GM12878 (cell line): Measurements from ENCODE around the gene FKBP1B. TPM values are rescaled to one million over a fixed set of nuclear protein-coding genes. Genes with fewer than 3 reads are reported as not detected.

Source experiments
- ATAC-seq: fragments of 200-7000 bp; cut with Tn5 transposase; 3 replicates; pipeline ENCODE4 v1.9.1; 2020; ENCODE audit warnings: mild to moderate bottlenecking, moderate library complexity
- BruUV-seq: library from RNA; stranded (reverse); fragments of 400-500 nt; replicated peaks from 2 replicates; lab custom pipeline; 2021; lab: Mats Ljungman, UMichigan
- CTCF ChIA-PET: fragments of 300-600 bp; sonication (Branson Sonifier 250); formaldehyde crosslinking; extraction: SDS; loops from one replicate; lab custom pipeline; 2021; ENCODE audit warnings: inconsistent platforms; lab: Yijun Ruan, JAX
- POLR2A ChIA-PET: fragments of 350-600 bp; formaldehyde crosslinking; extraction: SDS; loops from one replicate; lab custom pipeline; 2021; ENCODE audit warnings: inconsistent platforms; lab: Charles Lee
- RAD21 ChIA-PET: fragments of 300-600 bp; sonication (Branson Sonifier 250); formaldehyde crosslinking; loops from one replicate; lab custom pipeline; 2023; ENCODE audit warnings: antibody characterized with exemption; ENCODE audit not compliant: unreplicated experiment; lab: Charles Lee
- SMC1A ChIA-PET: fragments of 300-600 bp; sonication (Branson Sonifier 250); formaldehyde crosslinking; loops from one replicate; lab custom pipeline; 2023; ENCODE audit not compliant: unreplicated experiment, uncharacterized antibody; lab: Charles Lee
- DNase-seq: peaks from one replicate; pipeline ENCODE4 v3.0.0-alpha.2; 2011; ENCODE audit warnings: low read depth, low spot score
- FAIRE-seq: peaks from 3 replicates; lab custom pipeline; 2011; peaks lifted over from hg19 to GRCh38; lab: Jason Lieb, UNC
- H2AFZ ChIP-seq: 2 replicates; pipeline ENCODE4 v1.6.0; 2011; ENCODE audit warnings: low read depth, low read length, control low read depth; ENCODE audit not compliant: control insufficient read depth
- H3K27ac ChIP-seq: 2 replicates; pipeline ENCODE4 v1.5.1; 2011; ENCODE audit warnings: control low read depth; ENCODE audit not compliant: control insufficient read depth, insufficient read depth
- H3K27me3 ChIP-seq, 2 experiments: replicated peaks in 1 of 2; 2 replicates each; pipeline versions ENCODE4 v1.6.0 to v1.6.1; 2011; ENCODE audit warnings: low read length in 1 of 2; ENCODE audit not compliant: control insufficient read depth in 2 of 2, insufficient read depth in 2 of 2
- H3K36me3 ChIP-seq, 2 experiments: 2 replicates each; pipeline ENCODE4 v1.5.1; 2011; ENCODE audit warnings: low read length in 1 of 2; ENCODE audit not compliant: control insufficient read depth in 2 of 2, insufficient read depth in 2 of 2
- H3K4me1 ChIP-seq: 2 replicates; pipeline ENCODE4 v1.6.1; 2011; ENCODE audit warnings: mild to moderate bottlenecking, low read length, moderate library complexity, mixed read lengths; ENCODE audit not compliant: control insufficient read depth, insufficient read depth
- H3K4me2 ChIP-seq: 2 replicates; pipeline ENCODE4 v1.6.0; 2011; ENCODE audit warnings: control low read depth; ENCODE audit not compliant: control insufficient read depth, insufficient read depth
- H3K4me3 ChIP-seq: fragments of 200-600 bp; sonication (generic); 2 replicates; pipeline ENCODE4 v1.5.1; 2016
- H3K79me2 ChIP-seq: 2 replicates; pipeline ENCODE4 v1.6.0; 2011; ENCODE audit warnings: low read length; ENCODE audit not compliant: control insufficient read depth, insufficient read depth
- H3K9ac ChIP-seq: 2 replicates; pipeline ENCODE4 v1.8.0; 2011; ENCODE audit warnings: low read length, control low read depth, mixed read lengths; ENCODE audit not compliant: control insufficient read depth, insufficient read depth
- H3K9me3 ChIP-seq: replicated peaks from 3 replicates; pipeline ENCODE4 v1.5.1; 2011; ENCODE audit warnings: mild to moderate bottlenecking, low read length; ENCODE audit not compliant: control insufficient read depth, insufficient read depth
- H4K20me1 ChIP-seq: 2 replicates; pipeline ENCODE4 v1.6.0; 2011; ENCODE audit not compliant: control insufficient read depth, insufficient read depth
- BRCA1 ChIP-seq: IDR thresholded peaks from 2 replicates; pipeline ENCODE4 v1.6.1; 2011; ENCODE audit warnings: low read depth, low read length, improper control_type of control experiment
- HDGF ChIP-seq: fragments of 450-650 bp; IDR thresholded peaks from 2 replicates; pipeline ENCODE4 v1.6.1; 2016; ENCODE audit warnings: antibody characterized with exemption
- NR2F1 ChIP-seq: fragments of 450-650 bp; conservative IDR thresholded peaks from 2 replicates; pipeline ENCODE4 v1.6.1; 2017; ENCODE audit warnings: mild to moderate bottlenecking
- PKNOX1 ChIP-seq: fragments of 450-650 bp; IDR thresholded peaks from 2 replicates; pipeline ENCODE4 v1.6.1; 2016; ENCODE audit warnings: mild to moderate bottlenecking
- POLR2AphosphoS5 ChIP-seq: IDR thresholded peaks from 2 replicates; pipeline ENCODE4 v1.6.1; 2011; ENCODE audit warnings: mild to moderate bottlenecking, low read length, inconsistent platforms
- POU2F2 ChIP-seq: IDR thresholded peaks from 3 replicates; pipeline ENCODE4 v1.6.1; 2011; ENCODE audit warnings: low read depth, mild to moderate bottlenecking, low read length, borderline replicate concordance
- RELB ChIP-seq: fragments of 450-650 bp; IDR thresholded peaks from 2 replicates; pipeline ENCODE4 v1.6.1; 2017; ENCODE audit warnings: low read depth, mild to moderate bottlenecking, moderate library complexity
- WGBS: methylation state at CpG from one replicate; pipeline ENCODE4 v1.1.6; 2016; ENCODE audit warnings: low lambda C conversion rate; ENCODE audit not compliant: insufficient replicate concordance, insufficient coverage; ENCODE audit errors: missing lambda C conversion rate; 5-methylcytosine and 5-hydroxymethylcytosine counted together
- in situ Hi-C: fragments of 300-500 bp; cut with MboI; formaldehyde crosslinking; loops from 9 replicates; pipeline ENCODE4 v1.14.3; 2018; ENCODE audit warnings: mixed read lengths
- intact Hi-C: fragments of 100-400 bp; cut with micrococcal nuclease; formaldehyde crosslinking; loops from one replicate; pipeline ENCODE4 v1.14.2; 2022; ENCODE audit not compliant: unreplicated experiment
- polyA plus RNA-seq, 11 experiments: library from polyadenylated mRNA; depleted of rRNA in 4 of 11; unstranded in 6 of 11; stranded (reverse) in 5 of 11; fragments of >200 nt; fragmentation: Nextera tagmentation in 4 of 11; fragmentation: Illumina TruSeq in 1 of 11; extraction: Ambion mirVana in 4 of 11; extraction: Trizol in 1 of 11; gene quantifications; 1 replicate in 1 of 11; 2 replicates in 10 of 11; pipeline versions ENCODE4 v1.2.1 to v1.2.3, GENCODE V29; 2011 to 2016; ENCODE audit warnings: inconsistent platforms in 2 of 11, missing spikeins in 2 of 11, low read depth in 1 of 11
- total RNA-seq, 4 experiments: library from RNA; depleted of rRNA in 3 of 4; stranded (reverse); fragments of >200 nt in 3 of 4; fragmentation: Illumina TruSeq in 1 of 4; extraction: Trizol in 1 of 4; gene quantifications; 2 replicates each; pipeline versions ENCODE4 v1.2.1 to v1.2.3, GENCODE V29; 2013 to 2021

FKBP1B gene
- total and polyA plus RNA-seq, 10 of the 15 experiments (the other 5 are each of a cell fraction or from before 2014, with no cell fraction given): 0.18 to 0.53 (median 0.24) TPM

- CTCF ChIA-PET: no interaction called here
- H3K27ac ChIP-seq: no peak overlapping the region
- no peaks in the 10 kb centered on the region for H3K9me3 ChIP-seq
- no peak overlapping the region for H3K4me3 ChIP-seq
- no peaks in the 10 kb centered on the region for H3K79me2 ChIP-seq
- H2AFZ ChIP-seq: no peak overlapping the region
- in situ Hi-C loops (no loop called here), intact Hi-C loops (no loop called here)
- DNase-seq: no peak
- POLR2A ChIA-PET: no interaction called here
- H4K20me1 ChIP-seq: no peaks in the 10 kb centered on the region
- H3K9ac ChIP-seq: no peak overlapping the region
- SMC1A ChIA-PET: no interaction called here
- RAD21 ChIA-PET: no interaction called here
- WGBS: 96% methylated on average over 8 of the region's 12 CpGs
- H3K36me3 ChIP-seq: peaks cover 0 to 8% of the 10 kb centered on the region in 2 experiments; a peak in 3 of 4 replicates
- no peaks in the 10 kb centered on the region for H3K27me3 ChIP-seq
- no peak for FAIRE-seq
- H3K4me2 ChIP-seq: no peak overlapping the region
- no TSS peak for BruUV-seq
- no peaks in the 10 kb centered on the region for H3K4me1 ChIP-seq
- no peak for ATAC-seq
- no peak for TF ChIP-seq RELB
- no peak for TF ChIP-seq NR2F1
- no peak for TF ChIP-seq HDGF
- TF ChIP-seq POLR2AphosphoS5: no peak
- no peak for TF ChIP-seq BRCA1
- TF ChIP-seq PKNOX1: no peak
- TF ChIP-seq POU2F2: no peak
- TF ChIP-seq, all 136 proteins: peak for 0
Measured at GRCh38 chr2:24024018-24024417, 25.5 kb upstream of the FKBP1B start.
